UCSD-AML1 (cell line): ENCODE data around the gene SLC5A3.
A peak's percentile ranks its signal among the peaks of the same experiment; 100 is the strongest.

Source experiments
- DNase-seq: peaks from one replicate; lab custom pipeline; 2025; ENCODE audit not compliant: unreplicated experiment; lab: John Stamatoyannopoulos, UW

The SLC5A3 gene

DNA sequence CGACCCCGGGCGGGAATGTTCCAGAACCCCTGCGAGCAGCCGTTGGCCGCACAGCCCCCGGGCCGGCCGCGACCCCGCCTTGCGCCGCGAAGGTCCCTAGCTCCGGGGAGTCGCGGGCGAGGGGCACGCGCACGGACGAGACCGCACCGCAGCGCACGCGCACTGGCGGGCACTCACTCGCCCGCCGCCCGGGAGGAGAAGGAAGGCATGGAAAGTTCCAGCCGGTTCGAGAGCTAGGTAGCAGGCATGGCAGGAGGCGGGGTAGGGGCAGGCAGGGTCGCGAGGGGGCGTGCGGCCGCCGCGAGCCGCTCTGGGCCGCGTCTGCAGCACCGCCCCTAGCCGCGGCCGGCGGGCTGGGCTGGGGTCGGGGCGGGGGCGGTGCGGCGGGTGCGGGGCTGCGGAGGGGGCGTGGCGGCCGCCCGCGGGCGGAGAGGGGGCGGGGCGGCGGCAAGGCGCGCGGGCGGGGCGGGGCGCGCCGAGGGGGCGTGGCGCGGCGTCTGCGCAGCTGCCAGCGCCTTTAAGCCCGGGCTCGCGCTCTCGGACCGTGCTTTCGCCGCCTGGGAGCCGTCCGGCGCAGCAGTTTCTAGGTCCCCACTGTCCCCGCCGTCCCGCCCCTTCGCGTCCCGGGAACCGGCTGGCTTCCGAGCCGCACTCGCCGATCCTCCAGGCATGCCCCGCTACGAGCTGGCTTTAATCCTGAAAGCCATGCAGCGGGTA, at the start of gene SLC5A3, which contains the start of gene MRPS6:
Gene SLC5A3 (plus strand): TSS at position 547 of the 717 bp plus-strand sequence. CDS start 21,621 bp downstream, outside the sequence.
Gene MRPS6 (plus strand): TSS at position 547 of the 717 bp plus-strand sequence. CDS start 123 bp downstream, at position 670.
- peak; percentile 83 for DNase-seq

DNA sequence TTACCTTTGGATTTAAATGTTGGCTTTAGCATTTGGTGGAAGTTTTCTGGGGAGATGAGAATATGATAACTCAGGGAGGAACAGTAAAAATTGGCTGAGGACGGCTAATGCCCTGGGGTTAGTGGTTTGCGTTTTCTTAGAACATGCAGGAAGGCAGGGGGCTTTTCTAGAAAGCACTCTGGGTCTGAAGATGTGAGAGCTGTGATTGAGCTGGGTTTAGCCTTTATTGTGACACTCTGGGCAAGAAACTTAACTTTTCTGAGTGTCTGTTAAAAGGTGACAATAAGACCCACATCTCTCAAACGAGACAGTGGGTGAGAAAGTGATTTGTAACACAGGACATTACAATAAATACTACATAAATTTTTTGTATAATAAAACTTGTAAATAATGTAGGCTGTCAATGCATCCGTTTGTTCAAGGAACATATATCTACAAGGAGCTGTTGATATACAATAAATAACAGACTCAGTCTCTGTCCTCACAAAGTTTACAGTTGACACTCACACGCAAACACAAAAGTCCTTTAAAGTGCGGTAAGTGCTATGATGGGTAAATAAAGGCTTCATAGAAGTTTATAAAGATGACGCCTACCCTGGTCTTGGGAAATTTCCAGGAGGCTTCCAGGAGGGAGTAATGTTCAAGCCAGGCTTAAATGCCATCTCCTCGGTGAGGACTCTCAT, 49.5 kb upstream of the SLC5A3 start:
- DNase-seq: no peak

GRCh38 chr21:34024374-34024693, 49.0 kb upstream of the SLC5A3 start:
- DNase-seq: no peak

DNA sequence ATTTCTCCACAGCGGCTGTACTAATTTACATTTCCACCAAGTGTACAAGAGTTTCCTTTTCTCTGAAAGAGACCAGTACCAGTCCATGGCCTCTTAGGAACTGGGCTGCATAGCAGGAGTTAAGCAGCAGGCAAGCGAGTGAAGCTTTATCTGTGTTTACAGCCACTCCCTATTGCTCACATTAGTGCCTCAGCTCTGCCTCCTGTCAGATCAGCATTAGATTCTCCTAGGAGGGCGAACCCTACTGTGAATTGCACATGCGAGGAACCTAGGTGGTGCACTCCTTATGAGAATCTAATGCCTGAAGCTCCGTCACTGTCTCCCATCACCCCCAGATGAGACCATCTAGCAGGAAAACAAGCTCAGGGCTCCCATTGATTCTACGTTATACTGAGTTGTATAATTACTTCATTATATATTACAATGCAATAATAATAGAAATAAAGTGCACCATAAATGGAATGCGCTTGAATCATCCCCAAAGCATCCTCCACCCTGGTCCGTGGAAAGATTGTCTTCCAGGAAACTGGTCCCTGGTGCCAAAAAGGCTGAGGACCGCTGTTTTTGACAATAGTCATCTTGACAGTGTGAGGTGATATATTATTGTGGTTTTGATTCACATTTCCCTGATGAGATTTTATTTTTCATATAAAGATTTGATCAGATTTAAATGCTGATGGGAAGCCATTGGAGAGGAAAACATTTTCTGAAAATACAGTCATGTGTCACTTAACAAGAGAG, 45.5 kb upstream of the SLC5A3 start:
- no peak for DNase-seq

DNA sequence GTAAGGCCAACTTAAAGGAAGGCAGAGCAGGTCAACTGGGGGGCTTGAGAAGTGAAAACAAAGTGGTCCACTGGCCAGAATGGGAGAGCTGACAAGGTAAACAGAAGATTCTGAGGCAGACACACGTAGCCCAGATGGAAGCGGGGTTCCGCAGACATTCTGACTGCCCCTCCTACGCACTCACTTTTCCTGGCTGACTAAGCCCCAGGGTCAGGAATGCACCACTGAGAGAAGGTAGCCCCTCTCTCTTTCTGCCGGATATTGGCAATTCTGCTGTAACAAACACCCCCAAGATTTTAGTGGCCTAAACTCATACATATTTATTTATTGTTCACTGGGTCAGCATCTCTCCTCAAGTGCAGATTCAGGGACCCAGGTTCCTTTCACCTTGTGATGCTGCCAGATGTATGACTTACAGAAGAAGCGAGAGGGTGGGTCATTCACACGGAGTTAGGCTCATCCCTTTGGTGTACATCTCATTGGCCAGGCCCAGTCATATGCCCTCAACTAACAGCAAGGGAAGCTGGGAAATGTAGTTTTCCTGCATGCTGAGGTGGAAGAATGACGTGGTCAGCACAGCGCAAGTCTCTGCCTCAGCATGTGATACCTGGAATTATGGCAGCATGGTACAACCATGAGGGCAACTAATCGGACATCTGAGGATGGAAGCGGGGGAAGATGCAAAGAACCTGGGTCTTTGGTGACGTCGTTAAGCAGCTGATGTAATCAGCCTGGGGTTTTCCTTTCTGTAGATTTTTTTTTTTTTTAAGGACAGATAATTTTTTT, 43.4 kb upstream of the SLC5A3 start:
- no peak for DNase-seq

GRCh38 chr21:34031835-34032370, 41.5 kb upstream of the SLC5A3 start:
- no peak for DNase-seq

DNA sequence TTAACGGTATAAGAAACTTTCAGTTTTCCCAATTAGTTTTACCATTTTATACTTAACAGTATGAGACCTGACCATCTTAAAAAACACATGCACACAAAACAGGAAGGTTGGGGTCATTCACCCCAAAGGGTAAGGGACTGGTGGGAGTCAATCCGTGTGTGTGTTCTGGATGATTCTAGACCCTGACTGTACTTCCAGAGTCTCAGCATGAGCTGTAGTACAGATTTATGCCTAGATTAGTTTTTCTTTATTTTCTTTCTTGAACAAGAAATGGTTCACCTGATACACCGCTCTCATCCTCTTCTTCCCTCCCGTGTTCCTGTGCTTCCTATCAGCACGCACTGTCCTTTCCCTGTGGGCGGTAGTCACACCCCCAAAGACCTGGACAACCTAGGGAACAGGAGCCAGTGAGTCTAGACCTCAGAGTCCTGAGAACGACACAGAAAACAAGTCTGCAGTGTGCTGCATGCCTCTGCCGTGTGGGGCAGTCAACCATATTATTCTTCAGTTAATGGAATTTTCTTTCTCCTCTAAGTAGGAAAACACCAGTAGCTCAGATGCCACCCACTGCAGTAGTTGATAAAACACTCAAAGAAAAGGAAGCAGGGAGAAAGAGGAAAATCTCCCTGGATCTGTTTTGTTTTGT, 38.9 kb upstream of the SLC5A3 start:
- DNase-seq: no peak

GRCh38 chr21:34035619-34036354, 37.6 kb upstream of the SLC5A3 start:
- no peak for DNase-seq

DNA sequence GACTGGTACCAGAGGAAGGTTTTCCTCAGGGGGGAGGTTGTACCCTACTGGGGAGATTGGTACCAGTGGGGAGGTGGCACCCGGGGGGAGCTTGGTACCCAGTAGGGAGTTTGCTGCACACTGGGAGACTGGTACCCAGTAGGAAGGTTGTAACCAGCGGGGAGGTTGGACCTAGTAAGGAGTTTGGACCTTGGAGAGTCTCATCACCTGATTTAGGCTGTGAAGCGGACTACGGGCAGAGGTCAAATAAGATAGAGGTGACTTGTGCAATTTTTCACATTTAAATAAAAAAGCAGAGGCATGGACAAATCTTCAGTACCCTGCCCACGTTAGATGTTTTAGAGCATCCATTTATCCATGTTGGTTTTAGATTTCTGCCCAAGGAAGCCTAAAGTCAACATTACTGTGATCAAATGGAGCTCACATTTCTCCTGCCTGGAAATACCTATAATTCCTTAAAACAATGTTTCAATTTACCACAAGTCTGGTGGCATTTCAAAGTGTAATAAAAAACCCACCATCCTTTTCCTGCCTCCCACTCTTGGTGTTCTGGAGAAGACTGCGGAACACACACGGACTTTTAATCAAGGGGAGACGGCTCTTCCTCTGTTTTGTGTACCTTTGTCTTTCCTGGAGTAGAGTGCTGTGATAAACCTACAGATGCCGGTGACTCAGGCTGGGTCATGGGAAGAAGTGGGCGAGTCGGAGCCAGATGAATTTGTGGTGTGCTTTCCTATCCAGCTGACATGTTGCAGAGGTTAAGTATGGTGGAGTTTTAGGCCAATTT, 36.2 kb upstream of the SLC5A3 start:
- no peak for DNase-seq

- DNase-seq: no peak
Measured at GRCh38 chr21:34039678-34040382, 33.5 kb upstream of the SLC5A3 start.

DNA sequence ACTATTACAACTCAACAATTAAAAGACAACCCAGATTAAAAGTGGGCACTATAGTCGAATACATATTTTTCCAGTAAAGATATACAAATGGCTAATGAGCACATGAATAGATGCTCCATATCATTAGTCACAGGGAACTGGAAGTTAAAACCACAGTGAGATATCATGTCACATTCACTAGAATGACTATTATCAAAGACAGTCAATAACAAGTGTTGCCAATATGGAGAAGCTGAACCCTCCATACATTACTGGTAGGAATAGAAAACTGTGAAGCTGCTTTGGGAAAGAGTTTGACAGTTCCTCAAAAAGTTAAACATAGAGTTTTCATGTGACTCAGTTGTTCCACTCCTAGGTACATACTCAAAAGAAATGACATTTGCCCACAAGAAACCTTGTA, 30.6 kb upstream of the SLC5A3 start:
- DNase-seq: no peak

DNA sequence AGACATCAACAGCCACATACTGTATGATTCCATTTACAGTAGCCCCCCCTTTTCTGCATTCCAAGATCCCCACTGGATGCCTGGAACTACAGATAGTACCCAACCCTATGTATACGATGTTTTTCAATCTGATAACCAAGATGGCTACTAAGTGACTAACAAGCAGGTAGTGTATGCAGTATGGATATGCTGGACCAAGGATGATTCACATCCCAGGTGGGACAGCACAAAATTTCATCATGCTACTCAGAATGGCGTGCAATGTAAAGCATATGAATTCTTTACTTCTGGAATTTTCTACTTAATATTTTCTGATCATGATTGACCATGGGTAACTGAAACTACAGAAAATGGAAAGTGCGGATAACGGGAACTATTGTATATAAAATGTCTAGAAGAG, 30.0 kb upstream of the SLC5A3 start:
- DNase-seq: no peak

DNA sequence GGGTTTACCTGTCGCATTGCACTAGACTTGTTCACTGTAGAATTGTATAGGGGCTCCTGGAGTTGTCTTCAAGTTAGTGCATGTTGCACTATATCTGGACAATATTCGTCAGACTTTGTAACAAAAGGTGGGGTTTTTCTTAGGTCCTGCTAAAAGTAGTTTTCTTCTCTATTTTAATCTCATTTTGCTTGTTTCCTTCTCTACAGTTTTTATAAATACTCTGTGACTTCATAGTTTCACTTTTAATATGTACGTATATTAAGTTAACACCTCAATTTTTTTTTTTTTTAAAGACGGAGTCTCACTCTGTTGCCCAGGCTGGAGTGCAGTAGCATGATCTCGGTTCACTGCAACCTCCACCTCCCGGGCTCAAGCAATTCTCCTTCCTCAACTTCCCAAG, 26.5 kb upstream of the SLC5A3 start:
- no peak for DNase-seq

- DNase-seq: no peak
Measured at GRCh38 chr21:34047835-34048234, 25.5 kb upstream of the SLC5A3 start.

DNA sequence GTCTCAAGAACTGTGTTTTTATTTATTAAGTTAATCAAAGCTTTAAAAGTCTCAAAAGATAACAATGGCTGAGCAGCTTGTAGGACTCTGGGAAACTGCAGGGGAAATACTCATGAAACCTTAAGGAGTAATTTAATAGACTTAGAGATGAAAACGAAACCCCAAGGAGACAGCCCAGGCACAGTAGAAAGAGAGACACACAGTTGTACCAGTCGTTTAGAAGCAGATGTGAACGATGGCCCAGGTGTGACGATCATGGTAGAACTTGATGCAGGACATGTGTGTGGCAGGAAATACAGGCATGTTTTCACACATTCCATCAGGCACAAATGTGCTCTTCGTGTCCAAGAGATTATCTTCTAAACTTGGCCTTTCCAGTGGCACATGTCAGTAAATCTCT, 21.2 kb upstream of the SLC5A3 start:
- no peak for DNase-seq

- DNase-seq: no peak
Measured at GRCh38 chr21:34054259-34054658, 19.1 kb upstream of the SLC5A3 start.

DNA sequence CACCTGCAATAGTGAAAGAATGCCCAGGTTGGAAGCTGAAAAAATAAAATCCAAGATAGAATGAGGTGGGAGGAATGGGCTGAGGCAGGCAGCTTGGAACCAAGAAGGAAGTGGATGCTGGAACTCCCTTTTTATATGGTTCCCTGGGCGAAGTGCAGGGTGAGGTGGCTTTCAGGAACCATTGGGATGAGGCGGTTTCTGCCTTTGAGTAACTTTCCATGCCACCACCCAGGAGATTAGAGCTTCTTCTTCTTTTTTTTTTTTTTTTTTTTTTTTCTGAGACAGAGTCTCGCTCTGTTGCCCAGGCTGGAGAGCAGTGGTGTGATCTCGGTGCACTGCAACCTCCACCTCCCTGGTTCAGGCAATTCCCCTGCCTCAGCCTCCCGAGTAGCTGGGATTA, 17.8 kb upstream of the SLC5A3 start:
- no peak for DNase-seq

- no peak for DNase-seq
Measured at GRCh38 chr21:34061983-34062382, 11.4 kb upstream of the SLC5A3 start.
